IPS-18c (cell line): ENCODE data around the gene LONRF2.

Source experiments
- H3K4me3 ChIP-seq: 2 replicates; pipeline ENCODE4 v1.7.0; 2013; ENCODE audit warnings: low read depth, mild to moderate bottlenecking, low read length, moderate library complexity; ENCODE audit not compliant: insufficient read depth
- H3K9me3 ChIP-seq: one replicate; pipeline ENCODE4 v1.6.1; 2013; ENCODE audit warnings: mild to moderate bottlenecking, low read length, moderate library complexity; ENCODE audit not compliant: control insufficient read depth, insufficient read depth

The LONRF2 gene

DNA sequence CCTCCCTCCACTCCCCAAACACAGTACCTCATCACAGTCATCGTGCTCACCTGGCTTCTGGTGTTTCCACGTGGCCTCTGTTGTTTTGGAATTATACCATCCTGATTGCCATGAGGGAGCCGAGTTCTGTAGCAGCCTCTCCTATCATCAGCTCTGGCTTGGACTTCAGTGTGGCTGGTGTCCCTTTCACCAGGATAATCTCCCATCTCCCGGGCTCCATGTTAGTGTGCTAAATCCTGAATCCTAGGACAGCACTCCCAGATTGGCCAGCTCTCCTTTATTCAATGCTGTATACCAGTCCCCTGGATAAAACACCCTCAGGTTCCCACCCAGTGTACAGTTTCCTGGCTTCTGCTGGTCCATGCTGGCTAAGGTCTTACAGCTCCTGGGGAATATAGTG is 53.3 kb downstream of the LONRF2 start:
- no peak overlapping the region for H3K4me3 ChIP-seq
- H3K9me3 ChIP-seq: no peaks in the 10 kb centered on the region

DNA sequence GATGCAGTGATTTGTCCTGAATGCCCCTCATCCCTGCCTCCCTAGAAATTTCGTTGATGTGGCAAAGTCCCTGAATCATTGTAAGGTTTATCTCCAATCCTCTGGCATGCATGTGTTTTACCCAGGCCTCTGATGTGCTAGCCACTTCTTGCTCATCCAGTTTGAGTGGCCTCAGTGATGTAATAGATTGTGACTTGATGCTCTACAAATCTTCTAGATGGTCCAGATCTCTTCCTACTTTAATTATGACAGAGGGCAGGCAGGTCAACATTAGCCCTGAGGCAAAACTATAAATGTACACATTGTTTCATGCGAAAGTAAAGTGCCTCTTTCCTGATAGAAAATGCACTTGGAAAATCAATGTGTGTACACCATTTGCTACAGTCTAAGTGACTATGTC is 54.5 kb downstream of the LONRF2 start:
- Histone ChIP-seq H3K4me3 (no peak overlapping the region), H3K9me3 (no peaks in the 10 kb centered on the region)

DNA sequence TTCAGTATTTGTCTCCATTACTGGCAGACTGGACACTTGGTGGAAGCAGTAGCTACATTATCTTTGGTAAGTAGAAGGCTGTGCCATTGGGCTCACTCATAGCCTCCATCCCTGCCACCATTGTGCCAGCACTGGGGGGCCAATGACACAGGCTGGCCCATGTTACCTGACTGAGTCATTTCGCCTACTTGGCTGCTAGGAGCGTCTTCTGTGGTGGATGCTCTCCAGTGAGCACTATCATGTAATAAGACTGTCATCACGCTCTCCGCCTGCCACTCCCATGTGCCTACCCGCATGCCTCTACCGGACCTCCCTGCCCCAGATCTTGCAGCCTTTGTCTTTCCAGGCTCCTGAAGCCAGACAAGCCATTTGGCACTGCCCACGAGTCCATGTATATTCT is 56.2 kb downstream of the LONRF2 start:
- Histone ChIP-seq H3K4me3 (no peak overlapping the region), H3K9me3 (no peaks in the 10 kb centered on the region)

DNA sequence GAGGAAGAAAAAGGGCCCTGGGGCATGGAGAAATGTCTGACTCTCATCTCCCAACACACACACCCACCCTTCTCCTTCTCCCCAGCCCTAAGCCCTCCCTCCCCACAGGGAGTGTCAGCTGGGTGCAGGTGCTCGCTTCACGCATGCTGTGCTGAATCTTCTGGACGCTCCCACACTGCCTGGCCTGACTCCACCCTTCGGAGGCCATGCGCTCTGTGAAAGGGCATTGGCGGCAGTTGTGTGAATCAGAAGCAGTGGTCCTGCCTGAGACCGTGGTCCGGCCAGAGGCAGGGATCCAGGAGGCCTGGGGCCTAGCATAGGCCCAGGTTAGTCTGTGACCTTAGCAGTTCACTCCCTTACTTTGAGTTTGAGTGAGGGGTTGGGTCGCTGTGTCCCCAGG is 57.1 kb downstream of the LONRF2 start:
- Histone ChIP-seq H3K9me3 (no peaks in the 10 kb centered on the region), H3K4me3 (no peak overlapping the region)

DNA sequence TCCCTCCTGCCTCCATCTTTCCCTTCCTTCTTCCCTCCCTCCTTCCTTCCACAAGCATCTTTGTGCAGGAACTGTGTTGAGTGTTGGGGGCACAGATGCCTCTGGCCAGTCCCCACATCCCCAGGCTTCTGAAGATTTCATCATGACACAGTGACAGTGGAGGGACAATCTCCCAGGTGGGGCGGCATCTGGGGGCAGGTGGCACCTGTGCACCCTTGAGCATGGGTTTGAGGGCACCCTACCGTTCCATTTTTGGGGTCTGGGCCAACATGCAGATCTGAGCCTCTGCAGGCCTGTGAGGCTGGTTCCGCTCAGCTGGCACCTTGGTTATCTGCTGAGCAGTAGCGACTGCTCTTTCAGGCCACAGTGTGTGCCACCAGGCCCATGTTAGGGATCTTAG is 57.6 kb downstream of the LONRF2 start:
- Histone ChIP-seq H3K4me3 (no peak overlapping the region), H3K9me3 (no peaks in the 10 kb centered on the region)

DNA sequence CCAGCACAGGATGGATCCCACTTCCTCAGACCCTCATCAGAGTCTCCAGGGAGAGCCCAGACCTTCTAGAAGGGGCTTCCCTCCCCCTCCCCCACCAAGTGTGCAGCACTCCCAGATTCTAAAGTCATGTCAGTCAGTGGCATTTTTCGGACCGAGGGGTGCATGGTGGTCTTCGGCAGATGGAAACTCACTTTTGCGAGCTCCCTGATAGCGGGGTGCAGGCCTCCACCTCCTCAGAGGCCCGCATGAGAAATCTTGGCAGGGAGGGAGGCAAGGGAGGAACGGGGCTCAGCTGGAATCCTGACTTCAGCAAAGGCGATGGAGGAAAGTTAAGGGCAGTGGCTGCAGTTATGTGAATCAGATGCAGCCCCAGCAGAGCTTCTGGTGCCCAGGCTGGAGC is 58.2 kb downstream of the LONRF2 start:
- H3K4me3 ChIP-seq: no peak overlapping the region

DNA sequence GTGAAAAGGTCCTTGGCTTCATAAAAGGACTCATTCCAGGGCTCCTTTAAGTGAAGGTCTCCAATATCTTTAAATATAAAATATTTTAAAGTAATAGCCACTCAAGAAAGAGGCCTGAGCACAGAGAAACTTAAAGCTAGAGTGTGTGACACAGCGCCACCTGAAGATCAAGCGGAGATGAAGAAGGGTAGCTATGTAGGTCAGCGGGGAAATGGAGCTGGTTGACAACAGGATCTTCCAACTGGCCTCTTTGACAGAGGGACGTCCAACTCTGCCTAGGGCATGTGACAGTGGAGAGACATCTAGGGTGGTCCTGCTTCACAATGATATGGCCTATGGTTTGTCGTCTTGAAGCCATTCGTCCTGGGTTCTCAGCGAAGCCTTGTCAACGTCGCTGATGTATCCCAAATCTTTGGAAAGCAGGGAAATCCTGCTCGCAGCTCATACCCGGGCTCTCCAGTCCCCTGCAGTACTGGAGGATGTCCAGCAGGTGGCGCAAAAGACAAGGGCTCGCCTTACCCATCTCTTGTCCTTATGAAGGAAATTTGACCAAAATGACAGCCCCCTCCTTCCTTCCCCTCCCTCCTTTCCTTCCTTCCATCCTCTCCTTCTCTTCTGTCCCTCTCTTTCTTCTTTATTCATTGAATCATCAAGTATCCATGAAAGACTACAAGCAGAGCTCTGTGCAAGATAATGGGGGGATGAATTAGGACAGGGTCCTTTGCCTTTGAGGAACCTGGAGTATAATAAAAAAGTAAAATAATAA is 59.6 kb downstream of the LONRF2 start:
- no peaks in the 10 kb centered on the region for H3K9me3 ChIP-seq
- no peak overlapping the region for H3K4me3 ChIP-seq

More for the DNA sequence above, 58.2 kb downstream of the LONRF2 start:
- no peaks in the 10 kb centered on the region for H3K9me3 ChIP-seq

DNA sequence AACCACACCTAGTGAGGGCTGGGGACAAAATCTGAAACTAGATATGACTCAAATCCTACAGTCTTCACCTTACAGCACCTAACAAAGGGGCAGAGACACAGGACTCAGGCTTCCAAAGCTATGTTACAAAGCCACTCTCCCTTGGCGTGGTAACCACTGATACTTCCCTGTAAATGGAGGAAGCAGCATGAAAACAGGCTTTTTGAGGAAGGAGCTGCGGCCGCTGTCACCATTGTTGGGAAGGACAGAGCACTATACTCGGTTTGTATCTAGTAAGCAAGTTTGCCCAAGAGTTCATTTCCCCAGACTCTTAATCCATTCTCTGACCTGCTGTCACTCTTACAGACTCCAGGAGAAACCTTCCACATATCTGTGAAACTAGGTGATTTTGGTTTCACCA is 60.3 kb downstream of the LONRF2 start:
- no peaks in the 10 kb centered on the region for H3K9me3 ChIP-seq
- no peak overlapping the region for H3K4me3 ChIP-seq

DNA sequence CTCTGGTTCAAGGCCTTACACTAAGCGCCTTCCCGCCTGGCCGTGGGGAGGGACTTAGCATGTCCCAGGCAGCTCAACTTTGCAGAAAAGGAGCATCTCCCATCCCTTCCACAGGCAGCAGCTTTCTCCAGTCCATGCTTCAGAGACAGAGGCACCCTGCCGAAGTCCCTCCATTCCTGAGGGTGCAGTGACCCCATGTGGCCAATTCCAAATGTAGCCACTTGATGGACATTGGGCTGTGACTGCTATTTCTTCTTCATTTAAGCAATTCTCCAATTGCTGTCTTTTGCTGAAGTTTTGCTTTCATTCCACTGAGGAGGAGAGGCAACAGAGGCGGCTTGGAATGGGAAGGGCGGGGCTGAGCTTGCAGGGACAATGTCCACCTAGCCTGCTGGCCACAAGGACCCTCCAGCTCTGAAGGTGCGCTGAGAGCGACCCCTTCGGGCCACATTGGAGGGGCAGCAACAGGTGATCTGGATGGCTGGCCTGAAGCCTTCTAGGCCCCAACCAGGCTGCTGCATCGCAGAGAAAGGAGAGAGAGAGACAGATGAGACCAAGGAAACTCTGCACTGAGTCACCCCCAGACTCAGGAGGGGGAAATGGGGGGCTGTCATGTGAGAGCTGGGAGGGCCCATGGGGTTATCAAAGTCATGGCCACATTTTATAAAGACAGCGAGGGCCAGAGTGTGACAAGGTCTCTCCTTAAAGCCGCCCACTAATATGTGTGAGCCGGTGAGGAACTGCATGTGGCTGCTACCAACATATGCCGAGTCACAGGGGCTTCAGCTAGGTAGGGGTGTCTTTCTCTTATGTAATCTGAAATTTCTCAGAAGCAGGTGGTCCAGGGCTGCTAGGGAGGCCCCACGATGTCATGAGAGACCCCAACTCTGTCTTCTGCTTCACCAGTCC is 61.3 kb downstream of the LONRF2 start:
- no peak overlapping the region for H3K4me3 ChIP-seq
- H3K9me3 ChIP-seq: no peaks in the 10 kb centered on the region

DNA sequence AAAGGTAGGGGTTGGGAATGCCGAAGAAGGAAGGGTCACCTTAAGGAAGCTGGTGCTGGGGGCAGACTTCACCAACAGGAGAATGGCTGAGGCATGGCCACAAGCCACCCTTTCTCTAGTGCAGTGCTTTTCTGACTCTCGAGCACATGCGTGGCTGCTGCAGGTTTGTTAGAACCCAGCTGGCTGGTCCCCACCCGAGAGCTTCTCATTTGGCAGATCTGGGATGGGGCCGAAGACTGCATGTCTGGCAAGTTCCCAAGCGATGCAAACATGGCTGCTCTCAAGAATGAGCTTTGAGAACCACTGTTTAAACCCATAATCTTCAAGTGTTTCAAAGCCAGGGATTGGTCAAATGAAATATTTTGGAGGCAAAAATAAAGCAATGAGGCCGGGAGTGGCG is 63.2 kb downstream of the LONRF2 start:
- Histone ChIP-seq H3K9me3 (no peaks in the 10 kb centered on the region), H3K4me3 (no peak overlapping the region)

DNA sequence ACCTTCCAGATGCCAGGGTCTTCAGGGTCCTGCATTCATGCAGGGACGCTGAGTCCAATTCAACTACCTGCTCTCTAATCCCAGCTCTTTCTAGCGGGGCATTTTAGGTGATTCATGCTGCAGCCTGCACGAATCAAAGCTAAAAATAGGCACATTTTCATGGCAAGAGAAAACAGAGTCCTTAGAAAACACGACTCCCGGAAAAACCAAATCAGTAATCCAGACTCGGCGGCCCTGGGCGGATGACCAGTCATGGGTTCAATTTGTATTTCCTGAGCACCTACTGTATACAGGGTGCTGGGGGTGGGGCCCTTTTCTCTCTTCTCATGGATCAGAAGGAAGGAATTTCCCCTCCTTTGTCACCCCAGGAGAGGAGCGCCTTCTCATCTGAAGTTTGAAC is 64.4 kb downstream of the LONRF2 start:
- H3K4me3 ChIP-seq: no peak overlapping the region
- H3K9me3 ChIP-seq: no peaks in the 10 kb centered on the region

DNA sequence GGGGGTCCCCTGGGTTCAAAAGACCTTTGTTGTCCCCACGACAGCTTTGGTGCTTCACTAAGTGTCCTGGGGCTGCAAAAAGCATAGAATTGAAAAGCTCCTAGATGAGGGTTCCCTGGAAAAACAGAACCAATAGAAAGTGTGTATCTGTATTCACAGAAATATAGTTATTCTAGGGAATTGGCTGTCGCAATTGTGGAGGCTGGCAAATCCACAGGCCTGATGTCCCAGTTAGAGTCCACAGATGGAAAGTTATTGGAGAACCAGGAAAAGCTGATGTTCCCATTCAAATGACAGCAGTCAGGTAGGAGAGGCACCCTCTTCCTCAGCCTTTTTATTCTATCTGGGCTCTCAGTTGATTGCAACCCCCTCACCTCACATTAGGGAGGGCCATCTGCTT is 65.5 kb downstream of the LONRF2 start:
- Histone ChIP-seq H3K4me3 (no peak overlapping the region), H3K9me3 (no peaks in the 10 kb centered on the region)

DNA sequence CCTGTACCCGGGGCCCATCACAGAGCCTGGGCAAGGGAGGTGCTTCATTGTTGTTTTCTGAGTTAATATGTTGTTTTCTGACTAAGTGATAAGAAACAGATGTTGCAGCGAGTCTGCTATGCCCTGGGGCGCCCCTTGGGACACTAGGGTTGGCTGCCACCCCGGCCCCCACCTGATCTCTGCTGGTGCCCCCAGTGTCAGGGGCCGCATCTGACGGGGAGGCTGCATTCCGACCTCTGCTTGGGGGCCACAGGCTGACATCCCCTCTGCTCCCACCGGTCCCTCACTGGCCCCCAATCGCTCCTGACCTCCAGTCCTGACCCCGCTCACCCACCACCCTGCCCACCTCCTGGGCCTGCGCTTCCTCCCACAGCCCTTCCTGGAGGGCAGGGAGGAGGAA is 65.9 kb downstream of the LONRF2 start:
- no peaks in the 10 kb centered on the region for H3K9me3 ChIP-seq
- H3K4me3 ChIP-seq: no peak overlapping the region

DNA sequence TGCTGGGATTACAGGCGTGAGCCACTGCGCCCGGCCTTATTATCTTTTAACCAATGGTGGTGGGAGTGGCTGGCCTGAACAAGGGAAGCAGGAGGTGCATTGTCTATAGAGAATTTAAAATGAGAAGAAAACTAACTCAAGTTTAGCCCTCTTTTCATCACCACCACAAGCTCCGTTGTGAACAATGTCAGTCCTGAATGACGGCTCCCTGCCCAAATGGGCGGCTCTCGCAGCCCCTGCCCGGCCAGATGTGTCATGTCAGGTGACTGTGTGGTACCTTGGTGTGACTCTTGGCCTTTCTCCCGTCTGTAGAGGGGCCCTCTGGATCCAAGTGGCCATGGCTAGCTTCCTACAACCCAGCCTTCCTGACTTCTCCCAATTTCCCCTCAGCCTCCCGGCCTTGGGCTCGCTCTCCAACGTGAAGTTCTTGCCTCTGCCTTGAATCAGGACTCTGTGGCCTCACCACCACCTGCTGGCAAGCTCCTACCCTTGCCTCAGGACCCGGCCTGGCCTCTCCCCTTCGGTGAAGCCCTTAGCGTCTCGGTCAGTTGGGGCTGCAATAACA is 67.6 kb downstream of the LONRF2 start:
- Histone ChIP-seq H3K4me3 (no peak overlapping the region), H3K9me3 (no peaks in the 10 kb centered on the region)

DNA sequence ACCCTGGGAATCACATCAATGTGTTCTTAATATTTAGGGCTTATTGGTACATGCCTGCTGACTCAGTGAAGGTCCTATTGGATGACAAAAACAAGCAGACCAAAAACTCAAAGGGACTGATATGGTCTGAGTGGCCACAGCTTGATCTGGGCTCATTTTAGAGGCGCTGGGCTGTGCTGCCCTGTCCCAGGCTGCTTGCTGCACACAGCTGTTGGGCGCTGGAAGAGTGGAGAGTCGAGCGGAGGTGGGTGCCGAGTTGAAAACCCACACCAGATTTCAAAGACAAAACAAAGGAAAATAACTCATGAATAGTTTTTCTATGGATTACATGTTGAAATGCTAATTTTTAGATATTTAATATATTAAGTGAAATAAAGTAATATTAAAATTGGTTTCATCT is 68.5 kb downstream of the LONRF2 start:
- Histone ChIP-seq H3K9me3 (no peaks in the 10 kb centered on the region), H3K4me3 (no peak overlapping the region)

DNA sequence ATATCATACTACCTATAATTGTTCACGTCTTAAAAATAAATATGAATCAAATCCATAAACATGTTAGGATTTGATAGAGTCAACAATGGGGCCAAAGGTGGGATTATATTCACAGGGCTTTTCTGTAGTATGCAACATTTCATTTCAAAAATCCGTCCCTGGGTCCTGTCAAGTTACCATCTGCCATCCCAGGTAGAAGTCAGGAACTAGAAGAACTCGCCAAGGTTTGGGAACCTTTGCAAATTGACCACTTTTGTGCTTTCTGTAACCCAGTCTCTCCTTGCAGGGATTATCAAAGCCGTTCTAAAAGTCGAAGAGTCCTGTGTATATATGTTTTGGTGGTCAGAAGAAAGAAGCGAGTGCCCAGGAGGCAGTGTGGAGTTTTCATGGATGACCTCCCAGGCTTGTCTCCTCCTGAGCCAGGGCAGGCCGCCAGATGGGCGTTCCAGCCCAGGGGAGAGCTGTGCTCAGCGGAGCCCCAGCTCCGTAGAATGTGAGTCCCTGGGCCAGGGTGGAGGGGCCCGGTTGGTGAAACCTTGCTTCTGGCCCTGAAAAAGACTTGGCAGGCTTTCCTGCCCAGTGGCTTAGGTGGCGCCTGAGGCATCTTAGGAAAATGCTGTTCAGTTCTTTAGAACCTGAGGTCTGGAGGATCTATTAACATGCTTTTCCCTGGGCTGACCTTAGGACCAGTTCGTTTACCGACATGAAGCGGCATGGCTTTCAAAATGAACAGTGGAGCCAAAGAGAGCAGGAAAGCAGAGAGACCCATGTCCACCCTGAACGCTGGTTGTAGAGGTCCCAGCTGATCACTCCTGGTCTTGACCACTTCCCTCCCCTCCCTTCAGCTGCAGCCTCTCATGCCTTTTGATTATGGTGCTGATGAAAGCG is 69.2 kb downstream of the LONRF2 start:
- H3K4me3 ChIP-seq: no peak overlapping the region

DNA sequence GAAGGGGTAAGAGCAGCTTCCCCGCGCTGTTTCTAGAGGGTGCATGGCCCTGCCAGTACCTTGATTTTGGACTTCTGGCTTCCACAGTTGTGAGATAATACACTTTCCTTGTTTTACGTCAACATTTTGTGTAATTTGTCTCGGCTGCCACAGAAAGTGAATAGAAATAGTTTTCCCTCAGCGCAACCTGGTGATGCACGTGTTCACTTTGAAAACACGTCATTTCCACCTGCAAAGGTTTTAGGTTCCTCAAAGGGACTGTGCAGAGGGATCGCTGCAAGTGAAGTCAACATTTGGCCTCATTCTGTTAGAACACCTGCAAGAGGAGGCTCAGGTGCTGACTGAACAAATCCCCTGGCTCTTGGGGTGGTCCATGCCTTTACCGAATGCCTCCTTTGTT is 71.7 kb downstream of the LONRF2 start:
- no peaks in the 10 kb centered on the region for H3K9me3 ChIP-seq
- no peak overlapping the region for H3K4me3 ChIP-seq

More for the DNA sequence above, 69.2 kb downstream of the LONRF2 start:
- no peaks in the 10 kb centered on the region for H3K9me3 ChIP-seq
